Stimulated activated CD4-positive, alpha-beta T cell treated with anti-CD3 and anti-CD28 coated beads, Interleukin-15, amount 100 ng/mL, for 48 hours (primary cell): ENCODE results near the gene COX8C.

ENCODE experiments used
- DNase-seq, 2 donors: peaks; one replicate each; pipeline ENCODE4 v3.0.0-alpha.2; 2020; ENCODE audit warnings: low read depth in 2 of 2

Gene COX8C

GRCh38 chr14:93346926-93347721 lies at the start of gene COX8C:
COX8C (plus strand) TSS chr14:93347182; CDS start chr14:93347269, 87 bp downstream.
- DNase-seq: no peak

GRCh38 chr14:93299416-93299815 lies 47.6 kb upstream of the COX8C start:
- DNase-seq: no peak

GRCh38 chr14:93299866-93300265 lies 47.1 kb upstream of the COX8C start:
- DNase-seq: no peak

GRCh38 chr14:93301821-93302447 lies 45.0 kb upstream of the COX8C start:
- no peak for DNase-seq

- DNase-seq: no peak
These were observed 44.0 kb upstream of the COX8C start for GRCh38 chr14:93302688-93303581.

- DNase-seq: no peak
These were observed 43.3 kb upstream of the COX8C start for GRCh38 chr14:93303659-93304058.

GRCh38 chr14:93304771-93305170 lies 42.2 kb upstream of the COX8C start:
- DNase-seq: no peak

GRCh38 chr14:93305725-93306418 lies 41.1 kb upstream of the COX8C start:
- no peak for DNase-seq

GRCh38 chr14:93306812-93307211 lies 40.2 kb upstream of the COX8C start:
- DNase-seq: no peak

GRCh38 chr14:93308686-93309345 lies 38.2 kb upstream of the COX8C start:
- no peak for DNase-seq

GRCh38 chr14:93309427-93309966 lies 37.5 kb upstream of the COX8C start:
- DNase-seq: no peak

- no peak for DNase-seq
These were observed 35.9 kb upstream of the COX8C start for GRCh38 chr14:93311082-93311481.

- DNase-seq: no peak
These were observed 31.4 kb upstream of the COX8C start for GRCh38 chr14:93315575-93315974.

GRCh38 chr14:93316716-93317115 lies 30.3 kb upstream of the COX8C start:
- no peak for DNase-seq

GRCh38 chr14:93317210-93317874 lies 29.6 kb upstream of the COX8C start:
- no peak for DNase-seq

GRCh38 chr14:93317875-93318807 lies 28.8 kb upstream of the COX8C start:
- DNase-seq: no peak

GRCh38 chr14:93318927-93319326 lies 28.1 kb upstream of the COX8C start:
- DNase-seq: no peak

- DNase-seq: no peak
These were observed 27.5 kb upstream of the COX8C start for GRCh38 chr14:93319494-93319893.

GRCh38 chr14:93319958-93320357 lies 27.0 kb upstream of the COX8C start:
- no peak for DNase-seq
